HG03521 (cell line): Measurements from ENCODE around the gene METTL23.
"Not testable (repeated sequence)": the region's sequence is repeated elsewhere in the genome, so short reads cannot be mapped to it uniquely, and the experiment has no call there.

ENCODE experiments used
- ATAC-seq: cut with Tn5 transposase; IDR thresholded peaks from one replicate; pipeline ENCODE4 v1.9.1; 2021; ENCODE audit warnings: mild to moderate bottlenecking, moderate library complexity; ENCODE audit not compliant: unreplicated experiment

METTL23 gene

DNA sequence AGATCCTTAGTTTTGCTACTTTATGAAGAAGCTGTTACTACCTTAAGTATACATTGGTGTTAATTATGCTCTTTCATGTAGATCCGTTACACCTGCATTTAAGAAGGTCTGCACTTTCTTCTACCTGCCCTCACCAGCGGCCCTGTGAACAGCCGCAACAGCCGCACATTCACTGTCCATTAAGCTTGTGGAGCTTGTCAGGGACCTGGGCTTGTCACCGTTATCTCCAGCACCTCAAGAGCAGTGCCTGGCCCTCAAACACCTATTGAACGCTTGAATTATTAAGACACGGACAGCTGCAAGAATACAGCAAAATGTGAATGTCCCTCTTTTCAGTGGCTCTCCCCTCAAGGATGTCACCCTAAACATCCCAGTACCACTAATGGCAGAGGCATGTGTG is 12.9 kb upstream of the METTL23 start:
- ATAC-seq, result no peak

DNA sequence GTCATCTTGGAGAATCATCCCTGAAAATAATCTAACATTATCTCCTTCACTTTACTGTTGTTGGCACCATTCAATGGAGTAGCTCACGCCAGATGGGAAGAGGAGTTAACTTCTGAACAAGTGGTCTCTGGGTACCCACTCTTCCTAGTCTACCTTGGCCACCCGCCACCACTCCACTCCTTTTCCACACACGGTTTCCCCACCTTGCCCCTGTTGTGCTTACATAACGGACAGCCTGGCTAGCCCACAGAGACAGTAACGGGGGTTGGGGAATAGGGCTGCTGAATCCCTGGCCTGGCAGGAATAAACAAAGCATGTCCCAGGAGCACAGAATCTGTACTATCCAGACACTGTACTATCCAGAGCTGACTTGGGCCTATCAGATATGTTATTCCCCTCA is 12.3 kb upstream of the METTL23 start:
- ATAC-seq, result no peak

DNA sequence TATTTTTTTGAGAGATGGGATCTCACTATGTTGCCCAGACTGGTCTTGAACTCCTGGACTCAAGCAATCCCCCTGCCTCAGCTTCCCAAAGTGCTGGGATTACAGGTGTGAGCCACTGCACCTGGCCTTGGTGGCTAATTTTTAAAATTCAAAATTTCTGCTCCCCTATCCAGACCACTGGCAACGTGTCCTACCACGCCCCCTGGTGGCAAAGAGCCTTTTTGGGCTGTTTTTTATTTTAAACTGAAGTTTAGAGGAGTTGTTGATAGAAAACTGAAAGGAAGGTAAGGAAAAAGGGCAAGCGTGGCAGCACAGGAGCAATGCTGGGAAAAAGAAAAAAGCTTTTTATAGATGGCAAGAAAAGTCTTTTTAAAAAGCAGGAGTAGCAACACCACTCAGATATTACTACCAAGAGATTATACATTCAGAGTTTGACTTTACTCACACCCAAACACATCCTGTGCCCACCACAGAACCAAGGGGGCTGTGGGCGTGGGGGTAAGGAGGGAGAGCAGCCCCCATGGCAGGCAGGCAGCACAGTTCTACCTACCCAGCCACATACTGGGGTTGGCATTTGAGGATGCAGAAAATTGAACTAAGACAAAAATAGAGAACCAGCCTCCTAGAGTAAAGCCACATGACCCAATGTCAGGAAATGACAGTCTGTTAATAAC is 11.7 kb upstream of the METTL23 start:
- ATAC-seq, result no peak

DNA sequence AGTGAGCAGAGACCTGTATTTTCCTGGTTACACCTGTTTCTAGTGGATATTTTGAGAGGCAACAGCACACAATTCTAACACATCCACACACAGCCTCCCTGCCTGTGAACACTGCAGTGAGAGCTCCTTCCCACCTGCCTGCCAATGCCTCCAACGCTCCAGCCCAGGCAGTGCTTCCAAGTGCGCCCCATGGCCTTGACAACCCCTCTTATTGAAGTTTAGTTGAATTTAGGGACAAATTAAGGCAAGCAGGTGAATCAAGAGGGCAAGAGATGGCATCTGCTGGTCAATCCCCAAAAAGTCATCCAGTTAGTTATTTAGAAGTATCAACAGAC is 11.2 kb upstream of the METTL23 start:
- no peak for ATAC-seq

DNA sequence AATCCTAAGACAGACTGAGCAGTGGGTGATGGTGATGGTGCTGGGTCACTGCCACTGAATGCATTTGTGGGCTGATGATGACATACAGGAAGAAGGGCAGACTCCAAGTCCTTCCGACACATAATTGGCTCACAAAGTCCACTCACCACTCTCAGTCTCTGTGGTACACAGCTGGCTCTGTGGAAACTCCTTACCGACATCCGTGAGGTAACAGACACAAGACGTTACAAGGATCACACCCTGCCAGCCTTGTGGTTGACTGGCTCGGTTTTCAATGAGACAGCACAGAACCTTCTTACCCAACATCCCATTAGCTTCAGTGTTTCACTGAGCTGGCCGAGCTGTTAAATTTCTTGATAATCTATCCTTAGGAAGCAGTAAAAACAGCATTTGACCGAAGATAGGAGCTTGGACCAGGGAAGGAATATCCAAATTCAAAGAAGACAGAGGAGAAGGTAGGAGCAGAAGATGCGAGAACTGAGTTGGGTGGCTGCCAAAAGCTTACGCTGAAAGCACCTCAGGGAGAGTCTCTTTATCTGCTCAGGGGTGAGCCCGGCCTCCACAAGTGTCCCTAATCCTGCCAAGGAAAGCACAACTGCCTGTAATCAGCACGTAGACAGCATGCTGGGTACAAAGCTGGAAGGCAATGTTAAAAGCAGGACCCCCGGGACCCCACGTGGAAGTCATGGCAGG is 10.3 kb upstream of the METTL23 start:
- no peak for ATAC-seq

DNA sequence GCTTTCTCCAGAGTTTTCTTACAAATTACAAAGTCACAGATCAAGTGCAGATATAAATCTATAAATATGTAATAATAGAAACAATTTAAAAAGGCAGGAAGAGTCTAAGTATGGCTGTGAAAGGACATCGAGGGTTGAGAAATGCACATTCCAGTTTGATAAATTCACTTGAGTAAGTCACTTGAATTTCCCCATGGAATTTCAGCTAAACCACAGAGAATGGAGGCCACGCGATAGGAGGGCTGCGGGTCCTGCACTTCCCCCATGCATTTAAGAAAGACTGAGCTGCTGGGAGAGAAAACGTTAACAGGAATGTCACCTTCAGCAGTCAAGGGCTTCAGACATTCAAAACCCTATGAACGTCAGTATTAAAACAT is 9.8 kb upstream of the METTL23 start:
- no peak for ATAC-seq

DNA sequence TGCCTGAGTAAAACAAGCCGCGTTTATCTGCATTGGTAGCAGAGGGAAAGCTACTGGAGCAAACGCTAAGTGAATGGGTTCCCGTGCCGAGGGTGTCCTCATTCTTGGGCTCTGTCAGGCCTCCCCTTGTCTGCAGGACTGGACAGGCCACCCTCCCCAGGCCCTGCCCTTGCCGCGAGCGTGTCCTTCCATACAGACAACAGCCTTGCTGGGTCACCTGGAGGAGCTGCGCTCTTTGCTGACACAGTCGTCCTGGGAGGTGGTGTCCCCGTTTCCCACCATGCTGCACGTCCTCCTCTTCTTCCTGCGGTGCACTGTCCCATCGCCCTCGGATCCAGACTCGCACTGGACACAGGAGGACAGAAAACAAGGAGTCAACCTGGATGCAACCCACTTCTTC is 8.1 kb upstream of the METTL23 start:
- ATAC-seq, result no peak

DNA sequence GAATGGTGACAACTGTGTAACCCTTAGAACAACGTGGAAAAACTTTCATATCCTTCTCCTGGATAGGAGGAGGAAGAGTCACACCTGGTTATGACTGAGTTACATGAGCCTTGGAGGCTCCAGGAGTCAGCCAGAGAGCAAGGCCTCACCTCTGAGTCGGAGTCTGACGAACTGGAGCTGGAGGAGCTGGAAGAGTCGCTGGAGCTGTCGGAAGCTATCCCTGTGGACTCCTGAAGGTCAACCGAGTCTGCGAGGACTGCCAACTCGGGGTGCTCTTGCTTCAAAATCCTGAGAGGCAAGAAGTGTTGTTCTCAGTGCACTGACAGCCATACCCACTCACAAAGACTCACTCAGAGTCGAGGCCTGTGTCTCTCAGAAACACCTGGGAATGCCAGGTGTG is 6.4 kb upstream of the METTL23 start:
- no peak for ATAC-seq

DNA sequence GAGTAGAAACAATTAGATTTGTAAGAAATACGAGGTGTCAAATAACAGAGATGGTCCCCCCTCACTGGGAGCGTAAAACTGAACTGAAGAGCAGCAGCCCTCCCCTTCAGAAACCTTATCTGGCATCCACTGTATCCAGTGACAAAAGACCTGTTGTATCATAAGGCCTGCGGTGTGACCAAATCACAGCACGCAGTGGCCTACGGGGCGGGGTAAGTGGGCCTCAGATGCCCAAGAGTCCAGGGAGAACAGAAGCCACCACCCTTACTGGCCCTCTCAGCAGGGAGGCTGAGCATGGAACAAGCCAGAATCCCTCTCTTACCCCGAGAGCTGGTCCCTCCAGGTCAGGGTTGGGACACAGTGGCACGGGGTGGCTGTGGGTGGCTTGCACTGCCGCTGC is 5.7 kb upstream of the METTL23 start:
- no peak for ATAC-seq

DNA sequence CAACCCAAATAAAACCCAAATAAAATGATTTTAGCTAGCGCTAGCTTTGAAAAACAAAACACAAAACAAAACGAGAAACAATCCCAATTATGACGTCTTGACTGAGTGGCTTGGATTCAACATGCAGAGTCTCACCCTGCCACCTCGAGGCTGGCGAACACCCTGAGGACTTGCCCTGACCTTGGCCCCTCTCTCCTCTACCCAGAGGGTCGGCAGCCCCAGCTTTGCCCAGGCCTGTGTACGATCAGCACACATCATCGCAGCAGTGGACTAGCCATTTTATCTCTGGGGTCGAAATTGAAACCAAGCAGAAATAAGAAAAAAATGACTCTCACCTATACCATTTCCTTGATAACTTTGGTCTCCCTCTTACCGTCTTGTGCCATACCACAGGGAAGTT is 5.2 kb upstream of the METTL23 start:
- ATAC-seq, result no peak

DNA sequence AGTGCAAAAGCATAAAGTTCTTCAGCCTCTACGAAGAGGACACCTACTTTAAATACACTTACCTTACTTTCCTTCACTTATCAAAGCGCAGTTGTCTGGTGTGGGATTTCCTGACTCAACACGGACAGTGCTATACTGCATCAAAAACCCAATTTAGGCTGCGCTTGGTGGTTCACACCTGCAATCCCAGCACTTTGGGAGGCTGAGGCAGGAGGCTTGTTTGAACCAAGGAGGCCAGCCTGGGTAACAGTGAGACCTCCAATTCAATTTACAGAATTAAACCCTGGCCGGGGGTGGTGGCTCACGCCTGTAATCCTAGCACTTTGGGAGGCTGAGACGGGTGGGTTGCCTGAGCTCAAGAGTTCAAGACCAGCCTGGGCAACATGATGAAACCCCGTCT is 4.4 kb upstream of the METTL23 start:
- no peak for ATAC-seq

DNA sequence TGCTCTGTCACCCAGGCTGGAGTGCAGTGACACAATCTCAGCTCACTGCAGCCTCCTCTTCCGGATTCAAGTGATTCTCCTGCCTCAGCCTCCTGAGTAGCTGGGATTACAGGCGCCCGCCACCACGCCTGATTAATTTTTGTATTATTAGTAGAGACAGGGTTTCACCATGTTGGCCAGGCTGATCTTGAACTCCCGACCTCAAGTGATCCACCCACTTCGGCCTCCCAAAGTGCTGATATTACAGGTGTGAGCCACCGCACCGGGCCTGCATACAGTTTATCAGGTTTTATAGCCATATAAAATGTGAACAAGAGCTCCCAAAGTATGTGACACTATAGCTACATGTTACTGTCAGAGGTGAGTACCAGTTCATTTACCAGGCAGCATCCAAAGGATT is 3.7 kb upstream of the METTL23 start:
- ATAC-seq, result not testable (repeated sequence)

DNA sequence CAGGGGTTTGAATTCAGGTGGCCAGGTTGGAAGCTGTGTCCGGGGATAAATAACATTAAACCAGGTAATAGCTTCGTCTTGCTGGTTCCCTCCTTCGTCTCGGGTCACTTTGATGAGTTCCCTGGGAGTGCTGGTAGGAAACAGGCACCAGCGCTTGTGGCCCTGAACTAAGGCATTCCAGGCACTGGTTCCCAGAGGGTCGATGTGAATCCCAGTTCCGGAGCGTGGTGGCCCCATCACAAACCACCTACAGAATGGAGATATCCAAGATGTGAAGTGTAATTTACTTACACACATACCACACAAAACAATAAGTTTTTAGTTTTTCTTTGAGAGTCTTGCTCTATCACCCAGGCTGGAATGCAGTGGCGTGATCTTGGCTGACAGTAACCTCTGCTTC is 2.8 kb upstream of the METTL23 start:
- ATAC-seq, result no peak

DNA sequence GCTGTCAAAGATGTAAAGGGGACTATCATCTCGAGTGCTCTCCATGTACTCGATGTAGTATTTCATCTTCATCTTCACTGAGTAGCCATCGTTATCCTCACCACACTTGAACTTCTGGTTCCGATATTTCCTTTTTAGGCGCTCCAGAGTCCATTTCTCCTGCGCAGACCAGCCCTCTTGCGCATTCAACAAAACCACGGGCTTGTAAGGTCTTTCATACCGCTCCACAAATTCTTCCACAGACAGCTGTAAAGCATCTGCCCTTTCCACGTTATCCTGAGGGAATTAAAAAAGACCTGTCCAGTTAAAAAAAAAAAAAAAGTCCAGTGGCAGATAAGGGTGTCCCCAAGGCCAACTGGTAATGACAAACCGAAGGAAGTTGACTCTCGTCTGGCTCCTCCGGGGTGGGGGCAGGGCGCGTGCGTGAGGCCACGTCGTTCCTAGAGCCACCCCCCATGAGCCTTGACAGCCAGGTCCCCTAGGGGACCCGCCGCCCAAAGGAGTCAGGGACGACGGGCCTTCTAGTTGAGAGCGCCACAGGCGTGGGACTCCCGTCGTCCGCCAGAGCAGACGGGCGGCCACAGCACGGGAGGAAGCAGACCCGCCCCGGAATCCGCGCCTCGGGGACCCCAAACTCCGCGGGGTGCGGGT is 934 bp upstream of the METTL23 start:
- ATAC-seq, result peak; percentile 15

DNA sequence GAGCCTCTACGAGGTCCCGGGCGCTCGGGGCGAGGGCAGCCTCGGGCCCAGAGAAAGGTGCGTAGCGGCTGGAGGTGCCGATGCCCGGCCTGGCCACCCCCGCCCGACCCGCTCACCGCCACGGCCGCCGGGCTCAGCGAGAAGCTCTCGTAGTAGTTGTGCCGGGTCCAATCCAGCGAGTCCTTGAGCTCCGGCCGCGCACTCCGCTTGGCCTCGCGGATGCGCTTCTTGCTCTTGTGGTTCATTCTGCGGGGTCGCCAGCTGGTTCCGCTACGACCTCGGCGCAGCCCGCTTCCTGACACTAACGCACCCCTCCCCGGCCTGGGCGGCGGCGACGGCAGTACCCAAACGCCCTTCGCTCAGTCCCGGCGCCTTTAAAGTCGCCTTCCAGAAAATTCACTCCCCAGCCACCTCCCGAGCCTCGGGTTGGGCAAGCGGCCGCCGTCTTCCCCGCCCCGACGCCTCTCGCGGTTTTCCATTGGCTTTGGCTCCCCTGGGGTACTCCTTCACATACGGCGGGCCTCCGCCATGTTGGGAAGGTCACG is 336 bp upstream of the METTL23 start, which contains the start of gene JMJD6:
Gene JMJD6 (minus strand): TSS at position 376 of the 545 bp plus-strand sequence. CDS start 131 bp downstream, at position 245.
- peak; percentile 72 for ATAC-seq

DNA sequence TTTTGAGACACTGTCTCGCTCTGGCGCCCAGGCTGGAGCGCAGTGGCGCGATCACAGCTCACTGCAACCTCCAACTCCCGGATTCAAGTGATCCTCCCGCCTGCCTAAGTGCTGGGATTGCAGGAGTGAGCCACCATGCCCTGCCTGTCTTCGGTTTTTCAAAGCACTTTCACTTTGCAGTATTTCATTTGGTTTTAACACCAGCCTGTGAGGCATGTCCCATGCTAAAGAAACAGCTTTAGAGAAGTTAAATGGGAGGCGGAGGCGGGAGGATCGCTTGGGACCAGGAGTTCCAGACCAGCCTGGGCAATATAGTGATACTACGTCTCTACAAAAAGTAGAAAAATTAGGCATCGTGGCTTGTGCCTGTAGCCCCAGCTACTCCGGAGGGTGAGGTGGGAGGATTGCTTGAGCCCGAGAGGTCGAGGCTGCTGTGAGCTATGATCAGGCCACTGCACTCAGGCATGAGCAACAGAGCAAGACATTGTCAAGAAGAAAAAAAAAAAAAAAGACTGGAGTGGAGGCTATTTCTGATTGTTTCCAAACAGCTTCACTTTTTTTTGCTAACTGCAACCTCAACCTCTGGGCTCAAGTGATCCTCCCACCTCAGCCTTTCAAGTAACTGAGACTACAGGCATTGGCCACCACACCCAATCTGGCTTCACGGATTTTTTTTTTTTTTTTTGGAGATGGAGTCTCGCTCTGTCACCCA is 1.3 kb downstream of the METTL23 start:
- ATAC-seq, result no peak

DNA sequence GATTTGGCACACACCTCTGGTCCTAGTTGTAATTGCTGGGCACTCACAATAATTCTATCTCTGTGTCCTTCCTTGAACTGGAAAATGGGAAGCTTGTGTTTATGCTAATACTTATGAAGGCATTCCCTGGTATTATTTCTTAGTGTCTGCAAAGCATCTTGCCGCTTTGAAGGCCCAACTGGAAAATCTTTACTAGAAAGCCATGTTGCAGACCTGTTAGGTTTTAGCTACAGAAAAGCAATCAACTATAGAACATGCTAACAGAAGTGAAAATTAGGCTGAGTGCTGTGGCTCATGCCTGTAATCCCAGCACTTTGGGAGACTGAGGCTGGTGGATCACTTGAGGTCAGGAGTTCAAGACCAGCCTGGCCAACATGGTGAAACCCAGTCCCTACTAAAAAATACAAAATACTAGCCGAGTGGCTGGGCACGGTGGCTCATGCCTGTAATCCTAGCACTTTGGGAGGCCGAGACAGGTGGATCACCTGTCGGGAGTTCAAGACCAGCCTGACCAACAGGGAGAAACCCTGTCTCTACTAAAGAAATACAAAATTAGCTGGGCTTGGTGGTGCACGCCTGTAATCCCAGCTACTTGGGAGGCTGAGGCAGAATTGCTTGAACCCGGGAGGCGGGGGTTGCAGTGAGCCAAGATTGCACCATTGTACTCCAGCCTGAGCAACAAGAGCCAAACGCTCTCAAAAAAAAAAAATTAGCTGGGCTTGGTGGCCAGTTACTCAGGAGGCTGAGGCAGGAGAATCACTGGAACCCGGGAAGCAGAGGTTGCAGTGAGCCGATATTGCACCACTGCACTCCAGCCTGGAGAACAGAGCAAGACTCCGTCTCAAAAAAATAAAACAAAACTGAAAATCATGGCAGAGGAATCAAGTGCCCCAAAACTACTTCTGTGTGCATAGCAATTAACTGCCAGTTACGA is 5.4 kb downstream of the METTL23 start:
- not testable (repeated sequence) for ATAC-seq

DNA sequence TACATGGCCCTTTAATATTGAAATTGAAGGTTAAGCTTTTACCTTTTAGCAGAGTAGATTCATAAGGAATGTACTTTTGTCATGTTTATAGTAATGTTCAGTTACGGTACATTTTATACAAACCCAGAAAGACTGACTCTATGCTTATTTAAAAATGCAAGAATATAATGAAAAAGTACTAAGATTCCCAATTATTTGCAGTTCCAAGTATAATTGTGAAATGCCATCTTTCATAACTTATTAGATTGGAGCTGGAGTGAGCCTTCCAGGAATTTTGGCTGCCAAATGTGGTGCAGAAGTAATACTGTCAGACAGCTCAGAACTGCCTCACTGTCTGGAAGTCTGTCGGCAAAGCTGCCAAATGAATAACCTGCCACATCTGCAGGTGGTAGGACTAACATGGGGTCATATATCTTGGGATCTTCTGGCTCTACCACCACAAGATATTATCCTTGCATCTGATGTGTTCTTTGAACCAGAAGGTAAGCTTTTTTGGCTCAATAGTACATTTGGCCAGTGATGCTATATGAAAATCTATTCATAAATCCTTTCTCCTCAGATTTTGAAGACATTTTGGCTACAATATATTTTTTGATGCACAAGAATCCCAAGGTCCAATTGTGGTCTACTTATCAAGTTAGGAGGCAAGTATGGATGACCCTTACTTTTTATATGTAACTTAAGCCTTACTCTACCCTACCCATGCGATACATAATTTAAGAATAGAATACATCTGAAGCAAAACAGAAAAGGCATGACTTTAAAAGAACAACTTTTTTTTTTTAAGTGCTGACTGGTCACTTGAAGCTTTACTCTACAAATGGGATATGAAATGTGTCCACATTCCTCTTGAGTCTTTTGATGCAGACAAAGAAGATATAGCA is 6.3 kb downstream of the METTL23 start:
- no peak for ATAC-seq

DNA sequence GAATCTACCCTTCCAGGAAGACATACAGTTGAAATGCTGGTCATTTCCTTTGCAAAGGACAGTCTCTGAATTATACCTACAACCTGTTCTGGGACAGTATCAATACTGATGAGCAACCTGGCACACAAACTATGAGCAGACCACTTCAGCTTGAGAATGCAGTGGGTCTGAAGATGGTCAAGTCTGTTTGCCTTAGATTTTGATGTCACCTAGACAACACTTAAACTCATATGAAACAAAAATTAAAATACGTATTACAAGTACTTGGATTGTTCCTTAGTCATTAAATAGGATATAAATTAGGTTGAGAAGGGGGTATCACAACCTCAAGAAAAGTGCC is 6.9 kb downstream of the METTL23 start:
- ATAC-seq, result no peak
